C4-2B (cell line): ENCODE data around the gene TTLL8.

ENCODE experiments used
- ZFX ChIP-seq: fragments of 450-650 bp; IDR thresholded peaks from 2 replicates; pipeline ENCODE4 v1.6.1; 2017
- TF ChIP-seq, protein P1 (sequence below): fragments of 450-650 bp; conservative IDR thresholded peaks from 2 replicates; pipeline ENCODE4 v1.5.1; 2017; ENCODE audit warnings: mild to moderate bottlenecking

- TF ChIP-seq, protein P1, sequence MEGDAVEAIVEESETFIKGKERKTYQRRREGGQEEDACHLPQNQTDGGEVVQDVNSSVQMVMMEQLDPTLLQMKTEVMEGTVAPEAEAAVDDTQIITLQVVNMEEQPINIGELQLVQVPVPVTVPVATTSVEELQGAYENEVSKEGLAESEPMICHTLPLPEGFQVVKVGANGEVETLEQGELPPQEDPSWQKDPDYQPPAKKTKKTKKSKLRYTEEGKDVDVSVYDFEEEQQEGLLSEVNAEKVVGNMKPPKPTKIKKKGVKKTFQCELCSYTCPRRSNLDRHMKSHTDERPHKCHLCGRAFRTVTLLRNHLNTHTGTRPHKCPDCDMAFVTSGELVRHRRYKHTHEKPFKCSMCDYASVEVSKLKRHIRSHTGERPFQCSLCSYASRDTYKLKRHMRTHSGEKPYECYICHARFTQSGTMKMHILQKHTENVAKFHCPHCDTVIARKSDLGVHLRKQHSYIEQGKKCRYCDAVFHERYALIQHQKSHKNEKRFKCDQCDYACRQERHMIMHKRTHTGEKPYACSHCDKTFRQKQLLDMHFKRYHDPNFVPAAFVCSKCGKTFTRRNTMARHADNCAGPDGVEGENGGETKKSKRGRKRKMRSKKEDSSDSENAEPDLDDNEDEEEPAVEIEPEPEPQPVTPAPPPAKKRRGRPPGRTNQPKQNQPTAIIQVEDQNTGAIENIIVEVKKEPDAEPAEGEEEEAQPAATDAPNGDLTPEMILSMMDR: no peak
- TF ChIP-seq ZFX: no peak
Observed at GRCh38 chr22:49968831-49969661, 89.1 kb downstream of the TTLL8 start.
